ENCODE measurements around the gene TM9SF1.

TM9SF1 gene

DNA sequence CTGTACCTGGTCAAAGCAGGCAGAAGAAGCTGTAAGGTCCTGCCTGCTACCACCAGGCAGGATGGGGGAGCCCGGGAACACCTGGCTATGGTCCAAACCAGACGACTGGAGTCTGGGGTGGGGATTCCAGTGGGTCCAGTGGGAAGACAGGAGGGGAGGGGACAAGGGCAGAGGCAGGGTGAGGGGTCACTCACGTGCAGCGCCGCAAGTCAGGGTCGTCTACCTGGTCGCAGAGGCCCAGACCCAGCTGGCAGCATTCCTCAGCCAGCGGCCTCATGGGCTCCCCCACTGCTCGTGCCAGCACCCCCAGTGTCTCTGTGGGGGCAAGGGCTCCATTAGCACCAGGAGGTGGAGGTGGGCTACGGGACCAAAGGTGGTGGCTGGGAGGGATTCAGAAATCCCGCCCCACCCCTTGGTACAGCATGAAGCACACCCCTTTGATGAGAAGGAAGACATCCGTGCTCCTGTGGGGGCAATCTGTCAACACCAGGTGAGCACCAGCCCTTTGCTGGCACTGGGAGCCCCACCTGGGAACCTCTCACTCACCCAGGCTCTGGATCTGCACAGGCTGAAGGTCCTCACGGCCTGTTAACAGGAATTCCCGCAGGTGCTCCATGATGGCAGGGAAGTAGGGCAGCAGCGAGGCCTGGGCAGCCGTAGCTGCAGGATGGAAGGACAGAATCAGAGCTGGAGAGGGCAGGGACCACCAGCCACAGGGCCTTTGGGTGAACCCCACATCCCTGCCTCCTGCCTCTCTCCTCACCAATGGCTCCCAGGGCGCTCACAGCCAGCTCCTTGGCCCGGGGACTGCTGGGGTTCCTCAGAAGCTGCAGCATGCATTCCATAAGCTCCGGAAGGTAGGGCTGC lies 10.9 kb downstream of the TM9SF1 start:
- no peak overlapping the region for H3K27ac ChIP-seq
- no peak for TF ChIP-seq ZFX (IDR thresholded peaks at IDR 0.05; ENCODE audit: borderline replicate concordance)
- TF ChIP-seq, protein P1, sequence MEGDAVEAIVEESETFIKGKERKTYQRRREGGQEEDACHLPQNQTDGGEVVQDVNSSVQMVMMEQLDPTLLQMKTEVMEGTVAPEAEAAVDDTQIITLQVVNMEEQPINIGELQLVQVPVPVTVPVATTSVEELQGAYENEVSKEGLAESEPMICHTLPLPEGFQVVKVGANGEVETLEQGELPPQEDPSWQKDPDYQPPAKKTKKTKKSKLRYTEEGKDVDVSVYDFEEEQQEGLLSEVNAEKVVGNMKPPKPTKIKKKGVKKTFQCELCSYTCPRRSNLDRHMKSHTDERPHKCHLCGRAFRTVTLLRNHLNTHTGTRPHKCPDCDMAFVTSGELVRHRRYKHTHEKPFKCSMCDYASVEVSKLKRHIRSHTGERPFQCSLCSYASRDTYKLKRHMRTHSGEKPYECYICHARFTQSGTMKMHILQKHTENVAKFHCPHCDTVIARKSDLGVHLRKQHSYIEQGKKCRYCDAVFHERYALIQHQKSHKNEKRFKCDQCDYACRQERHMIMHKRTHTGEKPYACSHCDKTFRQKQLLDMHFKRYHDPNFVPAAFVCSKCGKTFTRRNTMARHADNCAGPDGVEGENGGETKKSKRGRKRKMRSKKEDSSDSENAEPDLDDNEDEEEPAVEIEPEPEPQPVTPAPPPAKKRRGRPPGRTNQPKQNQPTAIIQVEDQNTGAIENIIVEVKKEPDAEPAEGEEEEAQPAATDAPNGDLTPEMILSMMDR (IDR thresholded peaks at IDR 0.05), result no peak

DNA sequence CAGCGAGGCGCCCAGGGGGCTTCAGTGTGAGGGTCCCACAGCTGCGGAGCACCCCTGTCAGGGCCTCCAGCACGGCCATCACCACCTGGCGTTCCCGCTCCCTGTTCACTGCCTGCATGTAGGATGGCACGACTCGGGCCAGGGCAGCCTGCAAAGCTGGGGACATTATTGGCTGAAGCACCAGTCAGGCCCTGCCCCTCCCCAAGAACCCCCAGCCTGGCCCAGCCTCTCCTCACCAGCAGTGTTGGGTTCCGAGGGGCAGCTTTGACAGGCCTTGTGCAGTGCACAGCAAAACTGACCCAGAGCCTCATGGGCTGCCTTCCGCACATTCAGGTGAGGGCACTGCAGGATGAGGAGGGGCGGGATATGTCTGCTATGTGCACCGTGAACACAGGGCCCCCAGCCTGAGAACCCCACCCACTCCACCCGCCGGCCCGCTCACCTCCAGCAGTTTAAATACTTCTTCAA lies 12.2 kb downstream of the TM9SF1 start:
- H3K27ac ChIP-seq, result no peak overlapping the region
- TF ChIP-seq, protein P1 (IDR thresholded peaks at IDR 0.05), result no peak
- TF ChIP-seq ZFX (IDR thresholded peaks at IDR 0.05; ENCODE audit: borderline replicate concordance), result no peak

DNA sequence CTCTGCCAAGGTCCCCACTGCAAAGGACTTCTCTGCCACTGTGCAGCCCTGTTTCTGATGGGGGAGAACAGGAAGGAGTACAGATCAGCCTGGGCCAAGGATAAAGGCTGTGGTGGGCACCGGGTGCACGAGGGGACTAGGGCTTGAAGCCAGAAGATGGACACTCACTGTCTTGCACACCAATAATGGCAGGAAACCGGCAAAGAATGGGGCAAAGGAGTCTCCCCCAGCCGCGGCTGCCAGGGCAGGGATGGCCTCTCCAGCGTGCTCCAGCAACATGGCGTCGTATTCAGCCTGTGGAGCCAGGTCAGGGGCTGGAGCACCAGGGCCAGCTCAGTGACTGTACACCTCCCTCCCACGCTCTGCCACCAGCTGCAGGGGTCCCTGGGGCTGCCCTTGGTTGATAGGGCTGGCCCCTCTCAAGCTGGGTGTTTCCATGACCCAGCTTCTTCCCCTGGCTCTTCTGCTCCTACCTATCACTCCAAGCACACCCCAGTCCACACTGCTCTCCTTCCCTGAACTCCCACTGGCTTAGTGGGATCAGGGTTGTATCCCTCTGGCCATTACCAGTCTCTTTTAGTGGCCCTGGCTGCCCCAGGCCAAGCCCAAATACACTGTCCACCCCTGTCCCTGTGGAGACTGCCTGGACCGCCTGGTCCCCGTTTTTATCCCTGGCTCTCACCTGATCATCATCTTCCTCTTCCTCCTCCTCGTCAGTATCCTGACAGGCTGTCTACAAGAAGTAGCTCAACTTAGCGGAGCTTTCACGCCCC lies 12.9 kb downstream of the TM9SF1 start:
- TF ChIP-seq ZFX (IDR thresholded peaks at IDR 0.05; ENCODE audit: borderline replicate concordance), result no peak
- TF ChIP-seq, protein P1 (IDR thresholded peaks at IDR 0.05), result no peak

DNA sequence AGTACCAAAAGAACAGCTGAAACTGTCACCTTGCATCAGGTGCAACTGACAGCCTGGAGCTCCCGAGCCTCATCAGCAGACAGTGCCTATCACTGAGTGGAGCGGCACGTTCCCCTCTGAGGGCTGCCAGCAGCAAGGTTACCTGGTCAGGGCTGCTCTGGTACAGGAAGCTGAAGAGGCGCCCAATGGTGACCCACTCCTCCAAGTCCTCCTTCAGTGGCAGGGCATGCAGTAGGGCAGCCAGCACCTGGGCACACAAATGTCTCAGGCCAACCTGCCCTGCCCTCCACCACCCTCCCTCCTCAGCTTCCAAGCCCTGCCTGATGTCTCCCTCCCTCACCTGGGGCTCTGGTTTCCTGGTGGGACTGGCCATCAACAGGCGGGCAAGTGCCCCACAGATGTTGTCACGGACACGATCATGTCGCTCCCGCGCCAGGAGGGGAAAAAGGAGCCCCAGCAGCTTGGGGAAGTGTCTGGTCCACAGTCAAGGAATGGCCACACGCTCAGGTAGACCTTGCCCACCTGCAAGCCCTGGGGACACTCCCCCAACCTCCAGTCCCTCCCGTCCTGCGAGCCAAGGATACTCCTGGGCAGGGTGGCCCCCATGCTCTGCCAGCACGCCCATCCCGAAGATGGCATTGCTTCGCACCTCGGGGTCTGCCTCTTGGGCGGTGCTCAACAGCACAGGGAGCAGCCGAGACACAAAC lies 13.7 kb downstream of the TM9SF1 start:
- H3K27ac ChIP-seq, result no peak overlapping the region
- no peak for TF ChIP-seq ZFX (IDR thresholded peaks at IDR 0.05; ENCODE audit: borderline replicate concordance)
- TF ChIP-seq, protein P1 (IDR thresholded peaks at IDR 0.05), result no peak

More for the DNA sequence above, 12.9 kb downstream of the TM9SF1 start:
- no peak overlapping the region for H3K27ac ChIP-seq

DNA sequence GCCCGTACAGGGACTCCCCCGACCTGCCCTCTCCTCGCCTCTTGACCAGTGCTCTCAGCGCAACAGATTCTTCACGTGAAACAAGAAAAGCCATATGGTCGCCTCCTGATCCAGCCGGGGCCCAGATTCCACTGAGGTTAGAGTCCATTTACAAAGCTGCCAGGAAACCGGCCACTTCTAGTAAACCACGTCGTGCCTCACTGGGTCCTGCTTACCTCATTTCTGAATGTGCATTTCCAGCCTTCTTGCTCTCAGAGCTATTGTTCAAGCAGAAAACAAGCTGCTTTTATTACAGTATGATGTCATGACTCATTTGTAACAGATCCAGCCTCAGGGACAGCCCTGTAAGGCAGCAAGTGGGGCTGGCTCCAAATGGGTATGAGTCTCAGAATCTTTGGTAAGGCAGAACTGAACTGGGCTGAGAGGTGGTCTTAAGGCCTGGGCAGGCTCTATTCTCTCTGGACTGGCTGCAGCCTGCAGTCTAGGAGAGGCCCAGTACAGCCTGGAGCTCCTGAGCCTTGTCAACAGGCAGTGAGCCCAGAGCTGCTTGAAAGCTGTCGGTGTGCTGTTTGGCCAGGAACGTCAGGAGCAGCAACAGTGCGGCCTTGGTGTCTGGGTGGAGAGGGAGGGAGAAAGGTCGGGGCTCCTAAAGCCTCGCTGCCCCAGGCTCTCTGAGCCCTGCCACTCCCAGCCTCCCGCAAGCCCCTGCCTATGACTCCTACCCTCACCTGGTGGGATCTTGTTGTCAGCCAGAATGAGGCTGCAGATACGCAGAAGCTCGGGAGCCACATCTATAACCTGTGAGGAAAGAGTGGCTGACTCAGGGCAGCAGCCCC lies 15.1 kb downstream of the TM9SF1 start:
- TF ChIP-seq, protein P1 (IDR thresholded peaks at IDR 0.05), result no peak
- TF ChIP-seq ZFX (IDR thresholded peaks at IDR 0.05; ENCODE audit: borderline replicate concordance), result no peak
- no peak overlapping the region for H3K27ac ChIP-seq

DNA sequence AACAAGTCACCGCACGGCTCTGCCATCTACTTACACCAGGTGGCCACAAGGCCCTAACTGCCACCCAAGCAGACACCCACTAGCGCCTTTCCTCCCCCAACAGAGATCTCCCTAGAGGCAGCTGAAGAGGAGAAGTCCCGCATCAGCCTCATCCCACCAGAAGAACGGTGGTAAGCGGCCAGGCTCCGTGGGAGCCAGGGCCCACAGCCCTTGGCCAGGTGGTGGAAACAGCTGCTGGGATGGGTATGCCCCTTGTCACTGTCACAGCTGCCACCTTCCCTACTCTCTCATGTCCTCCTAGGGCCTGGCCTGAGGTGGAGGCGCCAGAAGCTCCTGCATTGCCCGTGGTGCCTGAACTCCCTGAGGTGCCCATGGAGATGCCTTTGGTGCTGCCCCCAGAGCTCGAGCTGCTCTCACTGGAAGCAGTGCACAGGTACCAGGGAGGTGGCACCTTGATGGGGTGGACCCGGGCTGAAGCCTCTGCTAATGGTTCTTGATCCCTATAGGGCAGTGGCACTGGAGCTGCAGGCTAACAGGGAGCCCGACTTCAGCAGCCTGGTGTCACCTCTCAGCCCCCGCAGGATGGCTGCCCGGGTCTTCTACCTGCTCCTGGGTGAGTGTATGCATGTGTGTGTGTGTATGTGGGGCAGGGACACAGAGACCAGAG lies 15.8 kb downstream of the TM9SF1 start:
- TF ChIP-seq, protein P1 (IDR thresholded peaks at IDR 0.05), result no peak
- no peak for TF ChIP-seq ZFX (IDR thresholded peaks at IDR 0.05; ENCODE audit: borderline replicate concordance)
- H3K27ac ChIP-seq, result no peak overlapping the region

Data from 22Rv1 (cell line).